GM12874 (cell line): ENCODE results near the gene DISP2.

Source experiments
- CTCF ChIP-seq: IDR thresholded peaks from 2 replicates; pipeline ENCODE4 v1.5.1; 2011; ENCODE audit warnings: low read depth, mild to moderate bottlenecking, control low read depth, low read length, moderate library complexity; ENCODE audit not compliant: insufficient read depth

The DISP2 gene

GRCh38 chr15:40389824-40390595 is 32.0 kb downstream of the DISP2 start:
- TF ChIP-seq CTCF: no peak

DNA sequence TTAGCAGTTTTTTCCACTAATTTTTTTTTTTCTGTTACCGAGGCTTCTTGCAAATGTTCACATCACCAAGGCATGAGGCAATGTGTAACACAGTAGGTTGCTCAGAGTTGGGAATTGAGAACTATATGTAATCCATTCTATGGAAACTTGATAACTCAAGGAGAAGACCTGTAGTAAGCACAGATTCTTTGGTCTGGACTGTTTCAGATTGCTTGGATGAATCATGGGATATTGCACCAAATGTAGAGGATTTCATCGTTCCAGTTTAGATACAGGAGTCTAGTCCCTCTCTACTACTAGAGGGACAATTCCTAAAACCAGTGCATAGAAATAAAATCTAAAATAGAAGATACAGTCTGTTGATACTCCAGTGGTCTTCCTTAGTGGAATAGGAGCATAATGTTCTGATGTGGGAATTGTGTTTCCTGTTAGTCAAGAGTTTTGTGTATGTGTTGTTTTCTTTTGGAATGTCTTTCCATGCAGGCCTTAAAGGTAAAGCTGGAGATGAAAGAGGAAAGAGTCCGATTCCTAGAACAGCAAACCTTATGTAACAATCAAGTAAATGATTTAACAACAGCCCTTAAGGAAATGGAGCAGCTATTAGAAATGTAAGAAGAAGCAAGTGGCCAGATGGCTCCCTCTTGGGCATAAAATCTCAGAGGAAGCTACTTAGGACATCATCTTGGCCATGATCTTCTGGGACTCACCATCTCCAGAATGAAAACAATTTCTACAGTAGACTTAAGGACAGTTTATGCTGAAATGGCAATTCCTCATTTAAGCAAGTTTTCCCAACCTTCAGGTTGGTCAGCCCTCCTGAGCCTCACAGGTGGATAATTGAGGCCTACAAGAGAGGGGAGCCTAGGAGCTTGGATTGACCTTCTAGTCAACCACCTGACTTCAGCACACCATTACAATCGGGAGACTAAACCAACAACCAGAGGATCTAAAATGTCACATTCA is 35.2 kb downstream of the DISP2 start:
- TF ChIP-seq CTCF: no peak

GRCh38 chr15:40397688-40398412 is 39.8 kb downstream of the DISP2 start:
- no peak for TF ChIP-seq CTCF

DNA sequence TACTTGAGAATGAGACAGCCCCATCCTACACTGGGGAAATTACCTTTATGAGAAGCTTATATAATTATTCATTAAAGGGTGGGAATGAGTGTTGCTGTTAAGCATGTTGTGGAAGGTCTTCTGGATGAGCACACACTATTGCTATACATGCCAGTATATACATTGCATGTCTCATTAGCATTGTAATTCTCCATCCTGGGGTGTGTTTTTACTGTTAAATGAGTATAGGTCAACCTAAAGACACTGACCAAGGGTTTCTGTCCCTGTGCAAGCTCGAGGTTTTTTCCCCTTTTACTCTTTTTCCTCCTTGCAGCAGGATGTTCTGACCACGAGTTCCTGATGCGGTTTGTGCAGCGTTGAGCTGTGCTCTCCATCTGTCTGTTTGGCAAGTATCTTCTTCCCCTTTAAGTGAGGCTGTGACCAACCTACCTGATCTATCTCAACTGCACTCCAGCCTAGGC is 40.4 kb downstream of the DISP2 start:
- no peak for TF ChIP-seq CTCF

- no peak for TF ChIP-seq CTCF
These were observed 41.4 kb downstream of the DISP2 start for GRCh38 chr15:40399370-40399769.

DNA sequence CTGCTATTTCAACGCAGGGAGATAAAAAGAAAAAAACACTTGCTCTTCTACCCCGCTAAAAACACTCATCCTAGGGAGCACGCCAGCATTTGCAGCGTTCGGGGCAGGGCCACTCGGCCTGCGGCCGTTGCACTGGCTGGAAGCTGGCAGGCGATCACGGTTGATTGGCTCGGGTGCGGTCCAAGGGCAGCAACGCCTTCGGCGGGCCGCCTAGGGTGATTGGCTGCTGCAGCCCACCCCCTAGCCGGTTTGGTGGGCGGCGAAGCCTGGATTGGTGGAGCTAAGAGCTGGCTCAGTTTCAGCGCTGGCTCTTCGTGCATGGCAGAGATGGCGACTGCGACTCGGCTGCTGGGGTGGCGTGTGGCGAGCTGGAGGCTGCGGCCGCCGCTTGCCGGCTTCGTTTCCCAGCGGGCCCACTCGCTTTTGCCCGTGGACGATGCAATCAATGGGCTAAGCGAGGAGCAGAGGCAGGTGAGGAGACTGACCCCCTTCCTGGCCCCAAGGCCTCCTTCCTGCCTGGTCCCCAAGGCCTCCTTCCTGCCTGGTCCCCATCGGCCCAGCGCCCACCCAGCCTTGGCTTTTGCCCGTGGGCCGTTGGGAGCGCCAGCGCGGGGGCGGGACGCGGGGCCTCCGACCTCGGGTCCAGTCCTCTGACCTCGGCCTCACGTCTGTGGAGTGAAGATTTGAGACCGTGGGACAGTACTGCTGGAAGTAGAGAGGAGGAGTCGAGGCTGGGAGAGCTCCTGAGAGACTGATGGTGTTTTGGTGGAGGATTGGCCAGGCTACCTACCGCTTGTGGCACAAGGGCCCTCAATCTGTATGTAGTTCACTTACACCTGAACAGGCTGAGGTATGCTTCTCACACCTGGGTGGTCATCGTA is 47.7 kb downstream of the DISP2 start, which contains the start of gene IVD:
Gene IVD (plus strand): TSS at position 295 of the 881 bp plus-strand sequence. CDS start 33 bp downstream, at position 328.
- no peak for TF ChIP-seq CTCF
